H1 (cell line): Measurements from ENCODE around the gene GNAQ. TPM values are rescaled to one million over a fixed set of nuclear protein-coding genes. Genes with fewer than 3 reads are reported as not detected.

Experiments used
- CREB1 ChIP-seq: IDR thresholded peaks from 2 replicates; pipeline ENCODE4 v1.6.1; 2012; ENCODE audit warnings: inconsistent platforms
- EGR1 ChIP-seq: IDR thresholded peaks from 2 replicates; pipeline ENCODE4 v1.6.1; 2011; ENCODE audit warnings: low read depth, low read length, borderline replicate concordance
- SIN3A ChIP-seq, 2 experiments: IDR thresholded peaks in 1 of 2; conservative IDR thresholded peaks in 1 of 2; 2 replicates each; pipeline ENCODE4 v1.6.1; 2011 to 2012; ENCODE audit warnings: low read length in 2 of 2, improper control_type of control experiment in 1 of 2, low read depth in 1 of 2, mild to moderate bottlenecking in 1 of 2
- polyA plus RNA-seq, 7 experiments: library from polyadenylated mRNA; depleted of rRNA in 3 of 7; stranded (reverse) in 5 of 7; unstranded in 2 of 7; fragments of >200 nt in 5 of 7; fragments of 200-250 nt in 2 of 7; gene quantifications; 1 replicate in 5 of 7; 2 replicates in 1 of 7; 4 replicates in 1 of 7; pipeline versions ENCODE4 v1.2.1 to v1.2.3, GENCODE V29; 2011 to 2013; ENCODE audit warnings: missing spikeins in 2 of 7, mixed read lengths in 2 of 7
- total RNA-seq: library from RNA; stranded (reverse); fragmentation: NEBNext Ultra II Directional; extraction: Animal tissue kit (Norgen Biotek cat#: 25700); gene quantifications from 2 replicates; pipeline ENCODE4 v1.2.1, GENCODE V29; 2021

The GNAQ gene
- total and polyA plus RNA-seq, 2 of the 8 experiments (the other 6 are each of a cell fraction or from before 2014, with no cell fraction given), result 22.8 to 63.8 TPM

DNA sequence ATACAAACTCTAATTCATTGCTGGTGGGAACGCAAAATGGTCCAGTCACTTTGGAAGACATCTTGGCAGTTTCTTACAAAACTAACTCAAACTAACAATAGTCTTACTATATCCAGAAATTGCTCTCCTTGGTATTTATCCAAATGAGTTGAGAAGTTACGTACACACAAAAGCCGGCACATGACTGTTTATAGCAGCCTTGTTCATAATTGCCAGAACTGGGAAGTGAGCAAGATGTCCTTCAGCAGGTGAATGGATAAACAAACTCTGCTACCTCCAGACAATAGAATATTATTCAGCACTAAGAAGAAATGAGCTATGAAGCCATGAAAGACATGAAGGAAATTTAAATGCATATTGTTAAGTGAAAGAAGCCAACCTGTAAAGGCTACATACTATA, 17.9 kb upstream of the GNAQ start (continued):
- TF ChIP-seq SIN3A (conservative IDR thresholded peaks at IDR 0.05 in 1 of 2, IDR thresholded peaks at IDR 0.05 in 1 of 2; ENCODE audit: low read depth in 1 of 2, low read length in 2 of 2) (no peak), EGR1 (no peak), CREB1 (no peak)
- TF ChIP-seq, all 59 proteins: peak for 0
